ENCODE results near the gene VIPR2. TPM values are rescaled to one million over a fixed set of nuclear protein-coding genes. Genes with fewer than 3 reads are reported as not detected.

VIPR2 gene
- total and polyA plus RNA-seq, 2 experiments from 2014 or later: 1.3 to 2.7 TPM

DNA sequence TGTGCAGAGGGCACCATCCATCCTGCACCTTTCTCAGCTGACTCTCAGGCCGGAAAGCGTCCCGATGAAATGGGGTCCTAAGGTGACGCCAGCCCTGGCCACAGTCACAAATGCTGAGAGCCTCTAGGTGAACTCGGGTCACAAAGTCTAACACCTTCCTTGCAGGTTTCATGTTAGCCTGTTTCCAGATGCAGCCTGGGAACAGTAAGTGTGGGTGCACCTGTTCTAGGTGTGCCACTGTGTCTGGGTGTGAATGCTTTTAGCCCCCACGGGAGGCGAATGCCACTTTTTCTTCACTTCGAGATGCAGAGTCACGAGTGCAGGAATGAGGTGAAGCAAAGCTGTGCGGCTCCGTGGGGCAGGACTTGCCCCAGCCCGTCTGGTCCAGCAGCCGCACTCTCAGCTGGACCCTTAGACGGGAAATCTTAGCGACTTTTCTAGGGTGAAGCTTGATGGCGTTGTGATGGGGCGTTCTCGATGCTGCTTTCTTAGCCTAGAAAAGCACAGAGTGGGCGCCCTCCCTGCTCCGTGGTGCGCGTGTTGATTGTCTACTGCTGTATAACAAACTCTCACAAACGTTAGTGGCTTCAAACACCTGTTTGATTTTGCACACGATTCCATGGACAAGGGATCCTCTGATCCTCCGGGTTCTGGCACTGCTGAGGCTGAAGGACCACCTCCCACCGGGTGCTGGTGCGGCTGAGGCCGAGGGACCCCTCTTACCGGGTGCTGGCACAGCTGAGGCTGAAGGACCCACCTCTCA is 13.6 kb upstream of the VIPR2 start:
- Mint-ChIP-seq H3K36me3 (ENCODE audit: low read depth) (peaks cover 2% of the 10 kb centered on the region; the same call in 1 of the 3 replicates), H3K27ac (no peak overlapping the region), H3K27me3 (ENCODE audit: insufficient read depth, low read depth, poor library complexity) (peaks cover 2% of the 10 kb centered on the region), H3K9me3 (peaks cover 69% of the 10 kb centered on the region), H3K4me3 (no peak overlapping the region), H3K4me1 (no peaks in the 10 kb centered on the region)
- ATAC-seq (no peak), DNase-seq (ENCODE audit: low spot score) (no peak)
- no peak overlapping the region for H2AFZ ChIP-seq
- no peaks in the 10 kb centered on the region for H4K20me1 ChIP-seq (replicated peaks; ENCODE audit: insufficient read depth)
- H3K9me2 ChIP-seq (ENCODE audit: insufficient read depth): no peaks in the 10 kb centered on the region
- no peak overlapping the region for H3K27ac ChIP-seq (ENCODE audit: low read depth)
- H3K4me3 ChIP-seq: no peak overlapping the region
- TF ChIP-seq ZNF331 (CRISPR knock-in tag; IDR thresholded peaks at IDR 0.05; ENCODE audit: low read depth) (no peak), NANOG (IDR thresholded peaks at IDR 0.05; ENCODE audit: borderline replicate concordance) (no peak), STAT1 (IDR thresholded peaks at IDR 0.05; ENCODE audit: unreplicated experiment) (no peak), ETS1 (IDR thresholded peaks at IDR 0.05) (no peak)
- no peaks in the 10 kb centered on the region for H3K27me3 ChIP-seq (ENCODE audit: insufficient read depth)
- no peak overlapping the region for H3K4me2 ChIP-seq
- no peaks in the 10 kb centered on the region for H3K79me2 ChIP-seq (replicated peaks; ENCODE audit: insufficient read depth)
- no peaks in the 10 kb centered on the region for H3F3A ChIP-seq (replicated peaks; ENCODE audit: low read depth)
- no peaks in the 10 kb centered on the region for H3K4me1 ChIP-seq (ENCODE audit: insufficient read depth)
- H3K36me3 ChIP-seq (ENCODE audit: insufficient read depth): no peaks in the 10 kb centered on the region

- no peaks in the 10 kb centered on the region for H3F3A ChIP-seq (replicated peaks; ENCODE audit: low read depth)
- ATAC-seq (no peak), DNase-seq (ENCODE audit: low spot score) (no peak)
- no peak overlapping the region for H3K27ac ChIP-seq (ENCODE audit: low read depth)
- H3K4me1 Mint-ChIP-seq: no peaks in the 10 kb centered on the region
- H3K4me1 ChIP-seq (ENCODE audit: insufficient read depth): no peaks in the 10 kb centered on the region
- H2AFZ ChIP-seq: no peak overlapping the region
- no peak overlapping the region for H3K27ac Mint-ChIP-seq
- H3K4me3 Mint-ChIP-seq: no peak overlapping the region
- no peaks in the 10 kb centered on the region for H3K27me3 ChIP-seq (ENCODE audit: insufficient read depth)
- H4K20me1 ChIP-seq (replicated peaks; ENCODE audit: insufficient read depth): no peaks in the 10 kb centered on the region
- peaks cover 2% of the 10 kb centered on the region; the same call in 1 of the 3 replicates for H3K36me3 Mint-ChIP-seq (ENCODE audit: low read depth)
- H3K9me3 Mint-ChIP-seq: peaks cover 73% of the 10 kb centered on the region
- no peak overlapping the region for H3K4me3 ChIP-seq
- H3K9me2 ChIP-seq (ENCODE audit: insufficient read depth): no peaks in the 10 kb centered on the region
- no peaks in the 10 kb centered on the region for H3K36me3 ChIP-seq (ENCODE audit: insufficient read depth)
- TF ChIP-seq EZH2phosphoT487 (IDR thresholded peaks at IDR 0.05; ENCODE audit: unreplicated experiment) (no peak), ZNF114 (CRISPR knock-in tag; IDR thresholded peaks at IDR 0.05) (no peak), JUNB (IDR thresholded peaks at IDR 0.05; ENCODE audit: unreplicated experiment) (no peak), CREB1 (CRISPR knock-in tag; IDR thresholded peaks at IDR 0.05; ENCODE audit: low read depth) (no peak), ETS1 (IDR thresholded peaks at IDR 0.05) (no peak), POLR2AphosphoS5 (IDR thresholded peaks at IDR 0.05; ENCODE audit: low read depth) (no peak), EZH2 (IDR thresholded peaks at IDR 0.05; ENCODE audit: low read depth, unreplicated experiment) (no peak), NANOG (IDR thresholded peaks at IDR 0.05; ENCODE audit: borderline replicate concordance) (no peak)
- TF ChIP-seq, protein P1, sequence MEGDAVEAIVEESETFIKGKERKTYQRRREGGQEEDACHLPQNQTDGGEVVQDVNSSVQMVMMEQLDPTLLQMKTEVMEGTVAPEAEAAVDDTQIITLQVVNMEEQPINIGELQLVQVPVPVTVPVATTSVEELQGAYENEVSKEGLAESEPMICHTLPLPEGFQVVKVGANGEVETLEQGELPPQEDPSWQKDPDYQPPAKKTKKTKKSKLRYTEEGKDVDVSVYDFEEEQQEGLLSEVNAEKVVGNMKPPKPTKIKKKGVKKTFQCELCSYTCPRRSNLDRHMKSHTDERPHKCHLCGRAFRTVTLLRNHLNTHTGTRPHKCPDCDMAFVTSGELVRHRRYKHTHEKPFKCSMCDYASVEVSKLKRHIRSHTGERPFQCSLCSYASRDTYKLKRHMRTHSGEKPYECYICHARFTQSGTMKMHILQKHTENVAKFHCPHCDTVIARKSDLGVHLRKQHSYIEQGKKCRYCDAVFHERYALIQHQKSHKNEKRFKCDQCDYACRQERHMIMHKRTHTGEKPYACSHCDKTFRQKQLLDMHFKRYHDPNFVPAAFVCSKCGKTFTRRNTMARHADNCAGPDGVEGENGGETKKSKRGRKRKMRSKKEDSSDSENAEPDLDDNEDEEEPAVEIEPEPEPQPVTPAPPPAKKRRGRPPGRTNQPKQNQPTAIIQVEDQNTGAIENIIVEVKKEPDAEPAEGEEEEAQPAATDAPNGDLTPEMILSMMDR (conservative IDR thresholded peaks at IDR 0.05; ENCODE audit: low read depth in 2 of 2): no peak
- TF ChIP-seq, protein P2, sequence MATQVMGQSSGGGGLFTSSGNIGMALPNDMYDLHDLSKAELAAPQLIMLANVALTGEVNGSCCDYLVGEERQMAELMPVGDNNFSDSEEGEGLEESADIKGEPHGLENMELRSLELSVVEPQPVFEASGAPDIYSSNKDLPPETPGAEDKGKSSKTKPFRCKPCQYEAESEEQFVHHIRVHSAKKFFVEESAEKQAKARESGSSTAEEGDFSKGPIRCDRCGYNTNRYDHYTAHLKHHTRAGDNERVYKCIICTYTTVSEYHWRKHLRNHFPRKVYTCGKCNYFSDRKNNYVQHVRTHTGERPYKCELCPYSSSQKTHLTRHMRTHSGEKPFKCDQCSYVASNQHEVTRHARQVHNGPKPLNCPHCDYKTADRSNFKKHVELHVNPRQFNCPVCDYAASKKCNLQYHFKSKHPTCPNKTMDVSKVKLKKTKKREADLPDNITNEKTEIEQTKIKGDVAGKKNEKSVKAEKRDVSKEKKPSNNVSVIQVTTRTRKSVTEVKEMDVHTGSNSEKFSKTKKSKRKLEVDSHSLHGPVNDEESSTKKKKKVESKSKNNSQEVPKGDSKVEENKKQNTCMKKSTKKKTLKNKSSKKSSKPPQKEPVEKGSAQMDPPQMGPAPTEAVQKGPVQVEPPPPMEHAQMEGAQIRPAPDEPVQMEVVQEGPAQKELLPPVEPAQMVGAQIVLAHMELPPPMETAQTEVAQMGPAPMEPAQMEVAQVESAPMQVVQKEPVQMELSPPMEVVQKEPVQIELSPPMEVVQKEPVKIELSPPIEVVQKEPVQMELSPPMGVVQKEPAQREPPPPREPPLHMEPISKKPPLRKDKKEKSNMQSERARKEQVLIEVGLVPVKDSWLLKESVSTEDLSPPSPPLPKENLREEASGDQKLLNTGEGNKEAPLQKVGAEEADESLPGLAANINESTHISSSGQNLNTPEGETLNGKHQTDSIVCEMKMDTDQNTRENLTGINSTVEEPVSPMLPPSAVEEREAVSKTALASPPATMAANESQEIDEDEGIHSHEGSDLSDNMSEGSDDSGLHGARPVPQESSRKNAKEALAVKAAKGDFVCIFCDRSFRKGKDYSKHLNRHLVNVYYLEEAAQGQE (IDR thresholded peaks at IDR 0.05; ENCODE audit: unreplicated experiment): no peak
- H3K27me3 Mint-ChIP-seq (ENCODE audit: insufficient read depth, low read depth, poor library complexity): peaks cover 2% of the 10 kb centered on the region
- H3K79me2 ChIP-seq (replicated peaks; ENCODE audit: insufficient read depth): no peaks in the 10 kb centered on the region
- no peak overlapping the region for H3K4me2 ChIP-seq
Observed at GRCh38 chr7:159157714-159158113, 13.0 kb upstream of the VIPR2 start.

All from GM23338 (cell line).